GM18867 (cell line): ENCODE measurements around the gene LYL1.

Experiments used
- ATAC-seq: cut with Tn5 transposase; IDR thresholded peaks from one replicate; pipeline ENCODE4 v1.9.1; 2021; ENCODE audit warnings: mild to moderate bottlenecking, moderate library complexity; ENCODE audit not compliant: unreplicated experiment

The LYL1 gene

DNA sequence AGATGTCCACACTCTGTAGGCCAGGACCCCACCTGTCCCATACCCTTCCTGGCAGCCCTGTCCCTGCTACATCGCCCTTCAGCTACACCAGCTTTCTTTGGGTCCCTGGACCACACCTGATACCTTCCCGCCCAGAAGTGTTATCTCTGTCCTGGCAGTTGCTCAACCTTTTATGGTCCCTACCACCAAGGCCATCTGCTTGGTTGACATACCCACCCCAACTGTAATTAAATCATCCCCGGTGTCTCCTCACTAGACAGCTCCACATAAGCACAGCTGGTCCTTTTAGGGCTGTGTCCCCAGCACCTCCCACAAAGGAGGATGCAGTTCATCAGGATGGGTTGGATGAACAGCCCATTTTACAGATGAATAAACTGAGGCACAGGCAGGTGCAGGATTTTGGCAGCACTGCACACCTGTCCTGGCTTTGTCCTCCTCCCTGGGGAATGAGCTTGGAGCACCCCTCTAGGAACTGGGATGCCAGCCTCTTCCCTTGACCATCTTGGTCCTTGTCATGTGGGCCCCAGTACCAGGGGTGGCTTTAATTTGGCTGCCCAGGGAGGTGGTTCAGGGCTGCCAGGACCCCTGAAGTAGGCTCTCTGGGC lies 28.3 kb upstream of the LYL1 start:
- ATAC-seq, result no peak

DNA sequence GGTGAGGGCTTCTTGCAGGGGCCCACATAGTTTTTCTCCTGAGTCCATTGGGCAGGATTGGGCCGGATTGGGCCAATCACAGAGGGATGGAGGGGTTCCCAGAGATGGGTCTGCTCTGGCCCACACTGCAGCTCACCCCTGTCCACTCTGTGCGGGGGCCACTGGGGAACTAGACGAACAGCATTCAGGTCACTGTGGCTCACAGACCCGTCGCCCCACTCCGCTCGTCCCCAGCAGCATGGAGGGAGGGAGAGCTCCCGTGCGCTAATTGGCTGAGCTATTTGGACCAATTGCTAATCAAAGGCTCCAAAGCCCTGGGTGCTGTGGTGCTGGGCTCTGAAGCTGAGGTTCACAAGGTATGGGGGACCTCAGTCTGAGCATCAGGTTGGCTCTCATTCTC lies 26.7 kb upstream of the LYL1 start:
- no peak for ATAC-seq

DNA sequence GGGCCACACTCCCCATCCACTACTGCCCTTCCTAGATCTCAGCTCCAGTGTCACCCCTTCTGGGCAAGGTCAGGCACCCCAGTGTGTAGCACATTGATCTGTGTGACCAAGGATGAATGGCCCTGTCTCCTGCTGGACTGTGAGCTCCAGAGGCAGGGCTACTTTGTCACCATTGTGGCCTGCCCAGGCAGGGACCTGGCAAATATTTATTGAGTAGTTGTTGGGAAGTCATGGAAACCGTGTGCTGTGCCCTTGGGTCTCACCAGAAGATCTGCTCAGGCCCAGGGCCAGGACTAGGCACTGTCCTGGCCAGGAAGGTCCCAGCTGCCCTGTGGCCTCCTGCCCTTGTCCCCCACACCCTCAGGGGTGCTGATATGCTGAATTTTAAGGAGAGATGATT lies 25.9 kb upstream of the LYL1 start:
- ATAC-seq, result no peak

DNA sequence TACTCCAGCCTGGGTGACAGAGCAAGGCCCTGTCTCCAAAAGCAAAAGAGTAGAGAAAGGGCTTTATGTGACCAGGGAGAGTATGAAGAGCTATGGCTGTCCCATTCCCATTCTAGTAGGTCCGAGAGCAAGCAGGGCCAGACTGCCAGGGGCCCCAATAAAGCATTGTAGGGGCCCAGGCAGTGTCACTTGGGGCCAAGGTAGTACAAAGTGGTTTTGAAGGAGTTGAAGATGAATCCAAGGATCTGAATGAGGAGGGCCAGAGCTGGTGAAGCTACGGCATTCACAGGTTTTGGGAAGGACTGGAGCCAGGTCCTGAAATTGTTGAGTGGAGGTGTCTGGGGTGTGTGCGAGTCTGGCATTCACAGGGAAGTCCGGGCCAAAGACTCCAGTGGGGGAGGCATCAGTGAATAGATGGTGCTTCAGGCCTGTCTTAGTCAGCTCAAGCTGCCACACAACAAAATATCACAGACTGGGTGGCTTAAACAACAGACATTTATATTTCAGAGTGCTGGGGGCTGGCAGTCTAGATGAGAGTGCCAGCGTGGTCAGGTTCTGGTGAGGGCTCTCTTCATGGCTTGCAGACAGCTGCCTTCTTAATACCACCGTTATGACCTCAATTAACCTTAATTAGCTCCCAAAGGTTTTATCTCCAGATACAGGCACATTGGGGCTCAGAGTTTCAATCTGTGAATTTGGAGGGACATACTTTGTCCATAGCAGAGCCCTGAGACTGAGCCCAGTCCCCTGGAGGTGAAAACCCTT lies 25.3 kb upstream of the LYL1 start:
- ATAC-seq, result no peak

DNA sequence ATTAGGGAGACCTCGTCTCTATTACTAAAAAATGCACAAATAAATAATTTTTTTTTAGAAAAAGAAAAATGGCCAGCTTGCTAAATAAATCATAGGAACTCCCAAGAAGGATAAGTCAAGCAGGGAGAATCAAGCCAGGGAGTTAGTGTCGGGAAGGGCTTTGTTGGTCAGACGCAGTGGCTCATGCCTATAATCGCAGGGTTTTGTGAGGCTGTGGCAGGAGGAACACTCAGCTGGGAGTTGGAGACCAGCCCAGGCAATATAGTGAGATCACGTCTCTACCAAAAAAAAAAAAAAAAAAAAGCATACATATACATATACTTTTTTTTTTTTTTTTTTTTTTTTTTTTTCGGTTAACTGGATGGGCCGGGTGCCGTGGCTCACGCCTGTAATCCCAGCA lies 24.4 kb upstream of the LYL1 start:
- ATAC-seq, result no peak

DNA sequence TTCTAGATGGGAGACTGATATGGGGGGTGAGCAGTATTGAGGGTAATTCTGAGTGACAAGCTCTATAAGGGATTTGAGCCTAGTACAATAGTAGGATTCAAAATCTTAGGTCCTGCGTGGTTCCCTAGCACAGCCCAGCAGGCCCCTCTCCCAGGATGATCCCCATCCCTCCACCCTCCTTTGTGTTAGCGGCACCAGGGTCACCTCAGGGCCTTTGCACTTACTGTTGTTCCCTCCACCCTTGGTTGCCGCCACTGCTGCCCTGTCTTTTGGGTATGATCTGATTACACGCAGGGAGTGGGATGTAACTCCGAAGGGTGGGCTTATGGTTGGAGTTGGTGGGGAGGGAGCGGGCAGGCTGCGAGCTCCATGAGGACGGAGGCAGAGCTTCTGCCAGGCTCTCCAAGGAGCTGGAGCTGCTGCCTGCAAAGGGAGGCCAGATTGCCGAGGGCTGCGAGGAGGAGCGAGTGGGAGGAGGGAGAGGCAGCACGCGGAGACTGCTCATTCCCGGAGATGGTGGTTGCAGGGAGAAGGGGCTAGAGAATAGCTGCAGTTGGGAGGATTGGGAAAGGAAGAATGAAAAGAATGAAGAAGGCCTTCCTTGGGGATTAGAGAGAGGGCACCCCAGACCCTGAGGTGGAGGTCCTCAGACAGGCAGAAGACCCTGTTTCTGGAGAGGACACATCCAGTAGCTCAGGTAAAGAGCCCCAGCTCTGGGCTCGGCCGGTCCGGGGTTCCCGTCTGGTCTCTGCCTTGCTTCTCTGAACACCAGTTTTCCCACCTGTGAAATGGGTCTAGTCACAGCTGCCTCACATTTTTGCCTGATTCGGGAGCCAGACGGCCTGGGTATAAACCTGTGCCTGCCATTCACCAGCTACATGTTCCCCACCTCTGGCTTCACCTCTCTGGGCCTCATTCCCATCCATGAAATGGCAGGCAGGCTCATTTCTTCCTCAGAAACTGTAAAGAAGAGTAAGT lies 20.6 kb upstream of the LYL1 start:
- ATAC-seq, result no peak

DNA sequence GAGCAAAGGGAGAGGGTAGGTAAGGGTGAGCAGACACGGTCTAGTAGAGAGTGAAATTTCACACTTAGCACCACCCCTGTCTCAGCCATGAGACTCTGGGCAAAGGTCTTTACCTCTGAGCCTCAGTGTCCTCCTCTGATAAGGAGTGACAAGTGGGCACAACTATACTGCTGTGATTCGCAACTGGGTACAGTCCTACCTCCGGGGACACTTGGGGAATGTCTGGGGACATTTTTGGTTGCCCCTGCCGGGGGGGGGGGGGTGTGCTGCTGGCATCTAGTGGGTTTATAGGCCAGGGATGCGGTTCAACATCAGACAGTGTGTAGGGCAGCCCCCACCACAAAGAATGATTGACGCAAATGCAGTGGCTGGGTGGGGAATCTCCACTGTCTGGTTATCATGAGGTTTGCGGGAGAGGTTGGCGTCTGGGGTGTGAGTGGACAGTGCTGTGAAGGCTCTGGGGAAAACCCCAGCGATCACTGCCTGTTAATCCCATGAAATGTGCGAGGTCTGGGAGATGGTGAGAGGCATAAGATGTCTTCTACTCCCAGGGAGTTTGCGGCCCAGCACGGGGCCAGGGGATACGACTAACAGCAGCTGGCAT lies 19.7 kb upstream of the LYL1 start:
- ATAC-seq, result no peak

DNA sequence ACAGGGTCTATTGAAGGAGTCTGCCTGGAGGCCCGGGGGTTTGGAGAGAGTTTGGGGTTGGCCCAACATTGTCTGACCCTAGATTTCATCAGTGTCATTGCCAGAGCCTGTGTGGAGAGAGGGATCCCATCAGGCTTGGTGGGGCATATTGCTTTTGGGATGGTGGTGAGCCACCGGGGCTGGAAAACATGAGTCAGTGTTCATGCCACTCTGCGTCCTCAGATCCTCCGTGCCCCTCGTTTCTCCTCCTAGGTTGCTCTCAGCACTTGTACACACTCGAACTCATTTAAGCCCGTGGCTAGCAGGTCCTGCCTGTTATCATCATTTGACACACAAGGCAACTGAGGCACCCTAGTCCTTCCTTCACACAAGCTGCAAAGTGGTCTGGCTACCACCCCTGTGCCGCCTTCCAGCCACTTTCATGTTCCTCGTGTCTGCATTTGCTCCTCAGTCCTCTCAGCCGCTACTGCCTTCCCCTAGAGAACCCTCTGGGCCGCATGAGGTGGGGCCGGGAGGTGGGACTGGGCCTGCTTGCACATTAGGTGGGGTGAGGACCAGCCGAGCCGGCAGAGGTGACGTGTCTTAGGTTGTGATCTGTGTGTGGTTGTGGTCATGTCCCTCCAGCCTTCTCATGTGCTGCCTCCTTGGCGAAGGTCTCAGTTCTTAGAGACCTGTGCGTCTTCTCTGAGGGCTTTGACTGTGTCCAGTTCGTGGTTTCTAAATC lies 19.1 kb upstream of the LYL1 start:
- ATAC-seq, result no peak

DNA sequence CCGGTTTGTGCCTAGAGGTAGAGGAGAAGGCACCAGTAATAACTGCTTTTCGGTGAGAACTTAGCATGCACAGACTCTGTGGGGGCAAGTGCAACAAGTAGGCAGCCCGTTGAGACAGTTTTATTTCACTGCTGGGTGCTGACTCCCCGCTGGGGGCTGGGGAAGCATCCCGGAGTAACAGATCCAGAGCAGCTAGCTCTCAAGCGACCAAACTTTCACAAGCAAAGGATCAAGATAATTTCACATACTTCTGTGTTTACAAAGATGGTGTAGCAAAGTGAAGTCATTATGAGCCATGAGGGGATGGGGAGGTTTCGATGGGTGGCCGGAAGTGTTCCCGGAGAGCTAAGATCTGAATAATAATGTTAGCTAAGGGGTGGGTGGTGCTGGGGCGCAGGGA lies 18.2 kb upstream of the LYL1 start:
- ATAC-seq, result no peak

DNA sequence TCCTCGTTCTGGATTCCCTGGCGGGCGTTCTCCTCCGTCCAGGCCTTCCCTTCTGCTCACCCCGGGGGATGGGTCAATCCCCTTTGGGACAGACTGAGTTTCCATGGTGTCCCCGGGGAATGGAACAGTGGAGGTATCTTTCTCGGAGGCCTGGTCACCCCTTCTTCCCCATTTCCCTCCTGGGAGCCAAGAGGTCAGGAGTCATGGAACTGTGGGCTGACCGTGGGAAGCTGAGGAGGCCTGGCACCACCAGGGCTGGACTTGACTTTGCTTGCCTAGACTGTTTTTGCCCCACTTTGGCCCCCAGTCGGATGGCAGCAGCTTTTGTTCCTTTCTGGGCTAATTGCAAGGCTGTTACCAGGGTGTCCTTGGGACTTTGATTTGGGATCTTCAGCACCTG lies 17.4 kb upstream of the LYL1 start:
- no peak for ATAC-seq

DNA sequence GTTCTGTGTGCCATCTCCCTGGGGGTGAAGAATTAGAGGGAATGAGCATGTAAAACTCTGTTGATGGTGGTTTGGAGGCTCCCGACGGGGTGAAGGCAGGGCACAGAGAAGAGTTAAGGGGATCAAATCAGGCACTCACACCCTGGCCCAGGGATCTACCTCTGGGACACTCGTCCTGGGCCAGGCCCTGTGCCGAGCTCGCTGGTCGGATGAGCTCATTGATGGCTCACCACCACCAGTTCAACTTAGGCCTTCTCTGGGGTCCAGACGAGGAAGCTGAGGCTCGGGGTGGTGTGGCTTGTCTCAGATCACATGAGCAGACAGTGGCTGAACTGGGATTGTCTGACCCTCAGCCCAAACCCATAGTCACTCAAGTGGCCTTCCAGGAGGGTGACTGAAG lies 17.0 kb upstream of the LYL1 start:
- ATAC-seq, result no peak

DNA sequence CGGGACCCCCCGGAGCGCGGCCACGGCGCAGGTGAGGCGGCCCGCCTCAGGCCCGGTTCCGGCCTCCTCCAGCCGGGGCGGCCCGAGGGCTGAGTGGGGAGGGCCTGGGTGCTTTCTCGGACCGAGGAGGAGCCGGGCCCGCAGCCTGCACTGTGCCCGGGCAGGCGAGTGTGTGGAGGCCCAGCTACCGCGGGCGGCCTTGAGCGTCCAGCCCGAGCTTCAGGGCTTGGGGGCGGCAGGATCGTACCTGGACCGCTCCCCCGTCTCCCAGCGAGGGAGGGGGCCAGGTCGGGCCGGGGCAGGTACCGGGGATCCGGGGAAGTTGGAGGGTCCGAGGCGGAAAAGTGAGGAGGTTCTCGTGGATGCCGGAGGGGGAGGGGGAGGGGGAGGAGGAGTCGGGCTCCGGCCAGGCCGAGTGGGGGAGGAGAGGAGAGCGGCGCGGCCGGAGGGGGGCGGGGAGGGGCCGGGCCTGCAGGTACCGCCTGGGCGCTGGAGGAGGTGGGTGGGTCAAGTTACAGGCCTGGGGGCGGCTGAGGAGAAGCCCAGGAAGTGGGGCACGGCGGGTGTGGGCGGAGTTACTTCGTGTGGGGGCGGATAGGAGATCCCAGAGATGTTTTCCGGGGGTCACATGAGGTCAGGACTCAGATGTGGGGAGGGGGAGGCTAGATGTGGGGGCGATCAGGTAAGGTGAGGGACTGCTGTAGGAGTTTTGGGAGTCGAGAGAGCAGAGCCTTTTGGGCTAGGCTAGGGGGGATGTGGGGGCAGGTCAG lies 16.0 kb upstream of the LYL1 start:
- ATAC-seq, result peak; percentile 9

DNA sequence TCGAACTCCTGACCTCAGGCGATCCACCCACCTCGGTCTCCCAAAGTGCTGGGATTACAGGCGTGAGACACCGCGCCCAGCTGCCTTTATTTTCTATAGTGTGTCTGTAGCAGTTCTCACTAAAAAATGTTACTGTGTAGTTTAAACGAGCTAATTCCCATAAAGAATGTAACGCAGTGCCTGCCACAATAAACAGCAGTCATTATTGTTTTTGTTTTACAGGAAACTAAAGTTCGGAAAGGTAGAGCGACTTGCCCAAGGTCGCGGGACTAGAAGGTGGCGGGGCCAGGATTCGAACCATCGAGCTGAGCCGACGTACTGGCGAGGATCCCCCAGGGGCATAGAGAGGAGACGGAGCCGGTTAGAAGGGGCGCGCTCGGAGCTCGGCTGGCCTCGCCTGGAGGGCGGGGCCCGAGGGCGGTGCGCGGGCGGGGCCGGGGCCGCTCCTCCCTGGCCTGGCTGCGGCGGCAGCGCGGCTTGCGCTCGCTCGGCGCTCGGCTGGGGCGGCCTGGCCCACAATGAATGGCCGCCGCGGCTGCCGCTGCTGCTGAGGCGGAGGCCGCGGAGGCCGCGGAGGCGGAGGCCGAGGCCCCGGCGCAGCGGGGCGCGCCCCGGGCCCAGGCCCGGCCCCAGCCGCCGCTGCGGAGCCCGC lies 15.2 kb upstream of the LYL1 start, which contains the start of gene NACC1:
NACC1 (plus strand) TSS at position 493 of the 652 bp plus-strand sequence. CDS start 16,944 bp downstream, outside the sequence.
- ATAC-seq, result peak; percentile 64

DNA sequence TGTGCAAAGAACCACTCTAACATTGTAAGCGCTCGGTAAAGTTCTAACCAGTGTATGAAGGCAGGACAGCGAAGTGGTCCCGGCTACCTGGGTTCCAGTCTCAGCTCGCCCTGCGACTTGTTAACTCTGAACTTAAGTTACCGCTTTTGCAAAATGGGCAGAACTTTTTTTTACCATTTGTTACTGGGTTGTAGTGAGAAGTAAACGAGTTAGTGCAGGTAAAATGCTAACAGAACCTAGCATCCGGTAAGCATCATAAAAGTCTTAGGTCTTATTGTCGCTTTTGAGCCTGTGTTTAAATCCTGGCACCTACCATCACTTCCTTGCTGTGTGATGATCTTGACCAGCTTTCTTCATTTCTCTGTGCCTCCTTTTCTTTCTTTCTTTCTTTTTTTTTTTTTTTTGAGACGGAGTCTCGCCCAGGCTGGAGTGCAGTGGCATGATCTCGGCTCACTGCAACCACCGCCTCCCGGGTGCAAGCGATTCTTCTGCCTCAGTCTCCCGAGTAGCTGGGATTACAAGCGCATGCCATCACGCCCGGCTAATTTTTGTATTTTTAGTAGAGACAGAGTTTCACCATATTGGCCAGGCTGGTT lies 14.6 kb upstream of the LYL1 start:
- ATAC-seq, result no peak

DNA sequence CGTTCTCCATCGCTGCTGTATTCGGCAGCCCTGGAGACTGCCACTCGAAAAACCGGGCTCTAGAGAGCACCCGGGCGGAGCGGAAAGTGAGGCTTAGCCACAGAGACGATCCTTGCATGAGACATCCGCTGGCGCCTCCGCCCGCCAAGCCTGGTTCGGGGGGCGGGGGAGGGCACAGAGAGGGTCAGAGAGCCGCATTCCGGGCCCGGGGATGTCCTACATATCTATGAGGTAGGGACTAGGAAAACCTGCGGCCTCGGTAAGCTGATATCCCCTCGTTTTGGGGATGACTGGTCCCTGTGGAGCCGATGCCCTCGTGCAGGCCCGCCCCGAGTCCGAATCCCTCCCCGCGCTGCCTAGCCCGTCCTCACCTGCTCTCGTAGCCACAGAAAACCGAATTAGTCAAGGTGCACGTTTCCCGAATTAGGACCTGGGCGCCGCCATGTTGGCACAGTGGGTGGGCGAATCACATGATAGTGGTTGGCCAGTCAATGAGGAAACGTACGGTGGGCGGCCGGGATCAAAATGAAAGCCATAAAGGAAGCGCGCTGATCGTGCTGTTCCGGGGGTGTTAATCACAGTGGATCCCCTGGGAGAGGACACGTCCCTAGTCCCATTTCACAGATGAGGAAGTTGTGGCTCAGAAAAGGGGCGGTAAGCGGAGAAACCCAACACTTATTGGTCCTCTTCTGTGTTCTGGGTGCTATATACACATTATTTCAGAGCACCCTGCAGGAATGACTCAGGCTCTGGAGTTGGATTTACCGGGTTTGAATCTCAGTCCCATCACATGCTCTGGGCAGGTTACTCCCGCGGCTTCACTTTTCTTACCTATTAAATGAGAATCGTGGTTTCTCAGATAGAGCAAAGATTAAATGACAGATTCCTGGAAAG lies 13.9 kb upstream of the LYL1 start, which contains the start of gene TRMT1:
TRMT1 (minus strand) TSS at position 459 of the 894 bp plus-strand sequence; CDS start at position 118, 341 bp downstream.
- ATAC-seq, result peak; percentile 44

DNA sequence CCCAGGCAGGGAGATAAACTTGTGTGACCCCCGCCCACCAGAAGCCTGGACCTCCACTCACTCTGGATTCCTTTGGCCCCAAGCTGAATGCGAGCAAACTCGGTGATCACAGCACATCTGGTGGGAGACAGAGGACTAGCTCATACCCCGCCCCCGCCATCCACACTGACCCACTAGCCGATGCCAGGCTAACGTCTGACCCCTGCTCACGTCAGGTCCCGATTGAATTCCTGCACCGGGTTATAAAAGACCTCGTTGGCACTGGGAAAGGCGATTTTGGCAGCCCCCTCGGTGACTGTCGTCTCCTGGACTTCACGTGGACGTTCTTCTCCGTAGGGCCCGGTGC lies 13.3 kb upstream of the LYL1 start:
- ATAC-seq, result no peak

DNA sequence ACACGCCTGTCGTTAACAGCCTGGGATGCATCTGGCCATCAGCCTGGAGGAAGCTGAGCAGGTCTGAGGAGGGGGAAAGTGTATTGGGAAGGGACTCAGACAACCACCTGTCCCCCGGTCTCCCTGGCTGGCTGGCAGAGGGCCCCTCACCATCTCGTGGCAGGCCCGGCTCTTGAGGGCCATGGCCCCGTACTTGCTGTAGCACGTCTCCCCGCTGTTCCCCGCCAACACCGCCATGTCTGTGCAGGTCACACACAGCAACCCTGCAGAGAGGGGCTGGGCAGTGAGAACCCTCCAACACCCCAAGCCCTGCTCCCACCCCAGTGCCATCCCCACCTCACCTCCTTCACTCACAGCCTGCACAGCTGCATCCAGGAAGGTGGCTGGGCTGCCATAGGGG lies 9.9 kb upstream of the LYL1 start:
- no peak for ATAC-seq

DNA sequence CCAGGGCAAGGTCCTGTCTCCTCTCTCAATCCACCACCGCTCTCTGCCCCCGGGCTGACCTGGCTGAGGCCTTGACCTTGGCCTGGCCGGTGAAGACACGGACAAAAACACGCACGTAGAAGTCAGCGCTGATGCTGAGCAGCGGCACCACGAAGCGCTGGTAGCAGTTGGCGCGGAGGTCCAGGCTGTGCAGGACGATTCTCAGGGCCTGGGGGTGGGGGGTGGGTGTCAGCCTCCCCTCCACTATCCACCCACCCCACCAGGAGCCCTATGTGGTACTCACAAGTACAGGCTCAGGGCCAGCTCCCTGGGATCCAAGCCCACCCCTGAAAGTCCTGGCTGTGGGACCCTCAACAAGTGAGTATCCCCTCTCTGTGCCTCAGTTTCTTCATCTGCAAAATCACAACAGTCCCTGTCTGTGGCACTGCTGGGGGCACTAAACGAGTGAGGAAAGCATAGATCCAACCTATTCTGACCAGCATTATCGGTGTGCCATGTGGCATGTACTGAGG lies 7.5 kb upstream of the LYL1 start:
- no peak for ATAC-seq
